ENCODE data around the gene BMP2K. TPM values are rescaled to one million over a fixed set of nuclear protein-coding genes. Genes with fewer than 3 reads are reported as not detected.

Gene BMP2K
- total RNA-seq, 1 donor from 2014 or later: 74.6 TPM

GRCh38 chr4:78763763-78764387, 12.3 kb upstream of the BMP2K start:
- DNase-seq (ENCODE audit: low spot score): no peak

GRCh38 chr4:78764498-78764961, 11.6 kb upstream of the BMP2K start:
- no peak for DNase-seq (ENCODE audit: low spot score)

GRCh38 chr4:78765432-78766006, 10.6 kb upstream of the BMP2K start:
- no peak for DNase-seq (ENCODE audit: low spot score)

GRCh38 chr4:78766026-78766425, 10.1 kb upstream of the BMP2K start:
- peak; percentile 79 for DNase-seq (ENCODE audit: low spot score)

- no peak for DNase-seq (ENCODE audit: low spot score)
These were observed 9.5 kb upstream of the BMP2K start for GRCh38 chr4:78766650-78767049.

GRCh38 chr4:78767350-78767749, 8.8 kb upstream of the BMP2K start:
- no peak for DNase-seq (ENCODE audit: low spot score)

- DNase-seq (ENCODE audit: low spot score): no peak
These were observed 7.5 kb upstream of the BMP2K start for GRCh38 chr4:78768452-78769180.

GRCh38 chr4:78770091-78770642, 6.0 kb upstream of the BMP2K start:
- DNase-seq (ENCODE audit: low spot score): no peak

- no peak for DNase-seq (ENCODE audit: low spot score)
These were observed 3.5 kb upstream of the BMP2K start for GRCh38 chr4:78772526-78773091.

GRCh38 chr4:78774417-78774816, 1.7 kb upstream of the BMP2K start:
- peak; percentile 15 for DNase-seq (ENCODE audit: low spot score)

- peak; percentile 91 for DNase-seq (ENCODE audit: low spot score)
These were observed 659 bp upstream of the BMP2K start for GRCh38 chr4:78775303-78776078.

GRCh38 chr4:78776729-78777575, 802 bp downstream of the BMP2K start:
- peak; percentile 33 for DNase-seq (ENCODE audit: low spot score)

GRCh38 chr4:78777576-78777940, 1.4 kb downstream of the BMP2K start:
- DNase-seq (ENCODE audit: low spot score): no peak

GRCh38 chr4:78778530-78778929, 2.4 kb downstream of the BMP2K start:
- no peak for DNase-seq (ENCODE audit: low spot score)

GRCh38 chr4:78779280-78779679, 3.1 kb downstream of the BMP2K start:
- DNase-seq (ENCODE audit: low spot score): no peak

- no peak for DNase-seq (ENCODE audit: low spot score)
These were observed 3.9 kb downstream of the BMP2K start for GRCh38 chr4:78780093-78780492.

GRCh38 chr4:78781139-78781538, 5.0 kb downstream of the BMP2K start:
- no peak for DNase-seq (ENCODE audit: low spot score)

- DNase-seq (ENCODE audit: low spot score): no peak
These were observed 5.8 kb downstream of the BMP2K start for GRCh38 chr4:78781924-78782323.

- DNase-seq (ENCODE audit: low spot score): peak; percentile 43
These were observed 8.2 kb downstream of the BMP2K start for GRCh38 chr4:78784236-78784865.

GRCh38 chr4:78787392-78788006, 11.3 kb downstream of the BMP2K start:
- DNase-seq (ENCODE audit: low spot score): no peak
